Cardiac muscle cell (in vitro differentiated cells and primary cell): Measurements from ENCODE around the gene GALNS. TPM values are rescaled to one million over a fixed set of nuclear protein-coding genes. Genes with fewer than 3 reads are reported as not detected.

ENCODE experiments used
- DNase-seq, 2 donors: peaks; one replicate each; pipeline versions ENCODE4 v3.0.0 to v3.0.0-alpha.2; 2010 to 2017; ENCODE audit warnings: low read depth in 1 of 2, low spot score in 1 of 2
- H3K27ac ChIP-seq: fragments of 200-600 bp; sonication (generic); 2 replicates; pipeline ENCODE4 v1.5.1; 2016
- H3K27me3 ChIP-seq: fragments of 200-600 bp; sonication (generic); 2 replicates; pipeline ENCODE4 v1.6.0; 2016; ENCODE audit warnings: control low read depth
- H3K36me3 ChIP-seq: fragments of 200-600 bp; sonication (generic); 2 replicates; pipeline ENCODE4 v1.5.1; 2016; ENCODE audit warnings: control low read depth
- H3K4me1 ChIP-seq: fragments of 200-600 bp; sonication (generic); 2 replicates; pipeline ENCODE4 v1.8.1; 2017; ENCODE audit warnings: low read depth, mild to moderate bottlenecking, mixed run types
- H3K4me3 ChIP-seq: fragments of 200-600 bp; sonication (generic); 2 replicates; pipeline ENCODE4 v1.5.1; 2016; ENCODE audit warnings: mild to moderate bottlenecking
- H3K9me3 ChIP-seq: fragments of 200-600 bp; sonication (generic); 2 replicates; pipeline ENCODE4 v1.5.1; 2017; ENCODE audit warnings: low read depth, mild to moderate bottlenecking, control low read depth
- CTCF ChIP-seq: IDR thresholded peaks from 2 replicates; pipeline ENCODE4 v1.5.1; 2012; ENCODE audit warnings: low read depth, mild to moderate bottlenecking, low read length
- polyA plus RNA-seq: library from polyadenylated mRNA; unstranded; fragments of >200 nt; fragmentation: Nextera tagmentation; extraction: Ambion mirVana; gene quantifications from 2 replicates; pipeline ENCODE4 v1.2.1, GENCODE V29; 2016
- total RNA-seq: library from RNA; depleted of rRNA; stranded (reverse); fragments of >200 nt; gene quantifications from 2 replicates; pipeline ENCODE4 v1.2.3, GENCODE V29; 2016

Gene GALNS
- total and polyA plus RNA-seq, 2 experiments from 2014 or later = 28.3 to 31.0 TPM

- Histone ChIP-seq H3K27ac (no peak overlapping the region), H3K27me3 (no peaks in the 10 kb centered on the region), H3K9me3 (no peaks in the 10 kb centered on the region), H3K4me1 (no peaks in the 10 kb centered on the region), H3K4me3 (no peak overlapping the region), H3K36me3 (no peaks in the 10 kb centered on the region)
- no peak for DNase-seq
- TF ChIP-seq CTCF = no peak
Measured at GRCh38 chr16:88817785-88818574, 38.8 kb downstream of the GALNS start.

- Histone ChIP-seq H3K27ac (no peak overlapping the region), H3K36me3 (no peaks in the 10 kb centered on the region), H3K27me3 (no peaks in the 10 kb centered on the region), H3K4me1 (peaks cover 5% of the 10 kb centered on the region), H3K4me3 (no peak overlapping the region), H3K9me3 (no peaks in the 10 kb centered on the region)
- TF ChIP-seq CTCF = no peak
- DNase-seq = no peak
Measured at GRCh38 chr16:88816736-88817535, 39.8 kb downstream of the GALNS start.

GRCh38 chr16:88815901-88816589 lies 40.7 kb downstream of the GALNS start:
- Histone ChIP-seq H3K4me1 (peaks cover 5% of the 10 kb centered on the region), H3K36me3 (no peaks in the 10 kb centered on the region), H3K27ac (no peak overlapping the region), H3K27me3 (no peaks in the 10 kb centered on the region), H3K9me3 (no peaks in the 10 kb centered on the region), H3K4me3 (no peak overlapping the region)
- TF ChIP-seq CTCF = peak; percentile 65
- peak; percentile 22 to 45 for DNase-seq

- H3K27me3 ChIP-seq = no peaks in the 10 kb centered on the region
- peaks cover 9% of the 10 kb centered on the region for H3K4me1 ChIP-seq
- no peak for DNase-seq
- H3K36me3 ChIP-seq = no peaks in the 10 kb centered on the region
- TF ChIP-seq CTCF = no peak
- no peaks in the 10 kb centered on the region for H3K9me3 ChIP-seq
- H3K27ac ChIP-seq = no peak overlapping the region
- H3K4me3 ChIP-seq = no peak overlapping the region
Measured at GRCh38 chr16:88815227-88815626, 41.5 kb downstream of the GALNS start.

GRCh38 chr16:88814144-88814502 lies 42.6 kb downstream of the GALNS start:
- Histone ChIP-seq H3K9me3 (no peaks in the 10 kb centered on the region), H3K4me1 (peaks cover 9% of the 10 kb centered on the region), H3K27ac (no peak overlapping the region), H3K4me3 (no peak overlapping the region), H3K36me3 (peaks cover 5% of the 10 kb centered on the region), H3K27me3 (no peaks in the 10 kb centered on the region)
- TF ChIP-seq CTCF = no peak
- no peak for DNase-seq
